ENCODE results near the gene TMEM271.

Gene TMEM271, protein sequence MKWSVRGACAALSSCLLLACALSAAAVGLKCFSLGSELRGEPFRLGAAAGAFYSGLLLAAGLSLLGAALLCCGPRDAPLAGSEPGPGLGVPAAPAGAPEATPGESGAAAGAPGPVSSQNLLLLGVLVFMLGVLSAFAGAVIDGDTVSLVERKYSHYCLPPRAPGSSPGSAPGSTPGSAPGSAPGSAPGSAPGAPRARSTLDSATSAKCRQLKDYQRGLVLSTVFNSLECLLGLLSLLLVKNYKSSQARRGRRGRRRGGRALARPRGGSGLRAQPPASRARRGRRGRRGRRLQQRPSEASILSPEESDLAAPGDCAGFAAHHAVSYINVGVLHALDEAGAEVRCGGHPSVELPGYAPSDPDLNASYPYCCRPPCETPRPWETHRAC

DNA sequence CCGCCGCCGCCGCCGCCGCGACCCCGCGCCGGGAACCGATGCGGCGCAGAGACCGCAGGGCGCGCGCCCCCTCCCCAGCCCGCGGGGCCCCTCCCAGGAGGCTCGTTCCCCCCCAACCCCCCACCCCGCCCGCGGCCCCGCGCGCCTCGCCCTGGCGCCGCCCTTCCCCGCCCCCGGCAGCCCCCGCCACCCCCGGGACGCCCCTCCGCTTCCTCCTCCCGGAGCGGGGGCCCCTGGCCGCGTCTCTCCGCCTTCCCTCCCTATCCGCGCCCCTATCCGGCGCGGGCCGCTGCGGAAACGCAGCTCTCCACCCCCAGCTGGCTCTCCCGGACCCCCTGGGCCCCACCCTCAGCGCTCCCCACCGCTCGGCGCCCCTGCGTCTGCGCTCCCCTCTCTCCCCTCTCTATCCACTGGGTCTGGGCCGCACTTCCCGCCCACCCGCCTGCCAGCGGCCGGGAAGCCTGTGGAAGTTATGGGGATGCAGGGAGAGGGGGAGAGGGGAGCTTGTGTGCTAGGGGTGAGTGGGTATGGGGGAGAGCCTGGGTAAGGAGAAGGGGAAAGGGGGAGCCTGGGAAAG is at the start of gene TMEM271:
TSS of gene TMEM271 (minus strand) at position 51 of the 577 bp plus-strand sequence. CDS start 233 bp downstream, outside the sequence.
- in situ Hi-C loops (cut with MboI; ENCODE audit: low sequenced_read_pairs), result no loop called here

DNA sequence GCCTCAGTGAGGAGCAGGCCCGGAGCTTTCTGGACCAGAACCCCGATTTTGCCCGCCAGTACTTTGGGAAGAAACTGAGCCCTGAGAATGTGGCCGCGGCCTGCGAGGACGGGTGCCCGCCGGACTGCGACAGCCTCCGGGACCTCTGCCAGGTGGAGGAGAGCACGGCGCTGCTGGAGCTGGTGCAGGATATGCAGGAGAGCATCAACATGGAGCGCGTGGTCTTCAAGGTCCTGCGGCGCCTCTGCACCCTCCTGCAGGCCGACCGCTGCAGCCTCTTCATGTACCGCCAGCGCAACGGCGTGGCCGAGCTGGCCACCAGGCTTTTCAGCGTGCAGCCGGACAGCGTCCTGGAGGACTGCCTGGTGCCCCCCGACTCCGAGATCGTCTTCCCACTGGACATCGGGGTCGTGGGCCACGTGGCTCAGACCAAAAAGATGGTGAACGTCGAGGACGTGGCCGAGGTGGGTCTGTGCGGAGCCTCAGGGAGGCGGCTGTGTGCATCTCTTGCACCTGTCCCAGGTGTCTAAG is 49.6 kb upstream of the TMEM271 start:
- in situ Hi-C loops (cut with MboI; ENCODE audit: low sequenced_read_pairs), result no loop called here

DNA sequence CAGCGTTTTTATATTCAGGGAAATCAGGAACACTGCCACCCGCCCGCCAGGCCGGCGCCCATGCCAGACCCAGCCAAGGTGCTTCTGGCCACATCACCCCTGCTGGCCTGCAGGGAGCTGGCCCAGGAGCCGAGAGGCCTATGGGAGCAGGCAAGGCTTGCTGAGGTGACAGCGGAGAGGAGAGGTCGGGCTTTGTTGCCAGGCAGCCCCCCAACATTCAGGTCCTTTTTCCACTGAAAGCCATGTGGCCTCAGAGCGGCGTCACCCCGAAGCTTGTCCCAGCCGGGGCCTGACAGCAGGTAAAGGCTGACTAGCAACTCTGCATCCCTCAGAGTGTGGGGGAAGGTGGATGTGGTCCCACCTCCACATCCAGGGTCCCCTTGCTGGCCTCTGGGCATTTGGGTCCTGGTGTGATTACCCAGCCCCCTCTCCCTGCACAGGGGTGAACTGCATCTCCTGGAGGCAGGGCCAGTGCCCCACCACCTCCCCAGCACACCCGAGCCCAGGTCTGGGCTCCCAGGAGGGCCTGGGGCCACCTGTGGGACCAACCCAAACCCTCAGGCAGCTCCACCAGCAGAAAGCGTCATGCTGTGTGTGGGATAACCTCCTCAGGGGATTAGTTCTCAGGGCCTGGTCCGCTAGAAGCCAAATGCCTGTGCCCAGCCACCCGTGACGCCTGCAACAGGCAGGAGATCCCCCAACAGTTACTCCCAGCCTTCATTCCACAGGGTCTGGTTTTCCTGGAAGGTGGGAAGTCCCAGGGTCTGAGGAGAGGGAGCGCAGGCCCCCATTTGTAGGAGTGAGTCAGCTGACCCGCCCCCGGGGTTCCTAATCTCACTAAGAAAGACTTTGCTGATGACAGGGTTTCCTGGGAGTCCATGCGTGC is 48.9 kb upstream of the TMEM271 start, which contains the start of gene PDE6B:
TSS of gene PDE6B (plus strand) at position 869 of the 886 bp plus-strand sequence. CDS start 54 bp downstream, outside the sequence.
- in situ Hi-C loops (cut with MboI; ENCODE audit: low sequenced_read_pairs), result no loop called here

DNA sequence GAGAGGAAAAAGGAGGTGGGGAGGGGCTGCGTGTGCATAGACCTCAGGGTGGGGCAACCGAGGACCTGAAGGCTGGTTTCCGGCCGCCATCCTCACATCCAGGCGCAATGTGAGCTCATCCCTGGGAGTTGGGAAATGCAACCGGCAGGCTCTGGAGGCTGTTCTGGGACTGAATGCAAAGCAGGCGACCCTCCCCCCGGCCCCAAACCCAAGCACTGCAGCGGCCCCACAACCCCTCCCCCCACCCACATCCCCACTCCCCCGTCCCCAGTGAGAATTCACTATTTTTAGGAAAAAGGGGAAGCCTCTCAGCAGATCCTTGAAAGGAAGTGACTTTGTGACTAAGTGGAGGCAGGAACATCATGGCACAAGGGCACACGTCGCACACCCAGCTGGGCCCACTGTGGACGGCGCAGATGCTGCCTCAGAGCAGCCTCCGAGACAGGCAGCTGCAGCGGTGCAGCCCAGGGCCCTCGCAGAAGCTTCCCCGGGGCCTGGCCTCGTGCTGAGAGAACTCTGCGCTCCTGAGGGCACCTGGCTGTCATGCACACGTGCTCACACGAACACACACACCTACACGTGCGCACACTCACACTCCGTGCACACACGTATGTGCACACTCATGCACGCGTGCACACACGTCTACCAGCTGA is 47.9 kb upstream of the TMEM271 start:
- in situ Hi-C loops (cut with MboI; ENCODE audit: low sequenced_read_pairs), result no loop called here

DNA sequence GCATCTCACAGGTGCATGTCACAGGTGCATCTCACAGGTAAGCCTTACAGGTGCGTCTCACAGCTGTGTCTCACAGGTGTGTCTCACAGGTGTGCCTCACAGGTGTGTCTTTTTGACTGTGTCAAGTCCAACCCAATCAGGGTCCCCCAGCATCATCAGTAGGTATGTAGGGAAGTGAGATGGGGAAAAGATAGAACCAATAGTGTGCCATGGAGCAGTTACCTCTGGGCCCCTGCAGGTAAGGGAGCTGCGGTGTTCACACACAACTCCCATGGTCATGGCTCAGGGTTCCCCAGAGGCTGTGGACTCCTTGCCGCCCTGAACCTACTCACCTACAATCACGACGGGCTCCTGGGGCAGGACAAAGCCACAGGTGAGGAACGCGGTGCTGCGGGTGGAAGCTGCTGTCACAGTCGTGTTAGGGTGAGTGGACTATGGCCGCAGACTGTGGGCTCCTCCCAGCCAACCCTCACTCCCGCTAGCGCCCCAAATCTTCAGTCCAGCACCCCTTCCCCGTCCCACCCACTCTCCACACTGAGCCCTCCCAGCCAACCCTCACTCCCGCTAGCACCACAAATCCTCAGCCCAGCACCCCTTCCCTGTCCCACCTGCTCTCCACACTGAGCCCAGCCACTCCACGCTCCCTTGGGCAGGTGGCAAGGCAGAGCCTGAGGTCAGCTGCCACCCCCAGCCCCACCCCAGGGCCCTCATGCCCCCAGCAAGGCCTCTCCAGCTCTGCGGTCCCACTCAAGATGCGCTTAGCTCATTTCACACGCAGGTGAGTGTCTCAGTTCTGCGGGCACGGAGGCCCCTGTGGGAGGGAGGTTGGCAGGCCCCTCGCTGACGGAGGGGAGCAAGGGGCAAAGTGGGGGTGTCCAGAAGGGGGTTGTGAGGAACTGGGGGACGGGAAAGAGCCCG is 47.2 kb upstream of the TMEM271 start:
- in situ Hi-C loops (cut with MboI; ENCODE audit: low sequenced_read_pairs), result no loop called here

DNA sequence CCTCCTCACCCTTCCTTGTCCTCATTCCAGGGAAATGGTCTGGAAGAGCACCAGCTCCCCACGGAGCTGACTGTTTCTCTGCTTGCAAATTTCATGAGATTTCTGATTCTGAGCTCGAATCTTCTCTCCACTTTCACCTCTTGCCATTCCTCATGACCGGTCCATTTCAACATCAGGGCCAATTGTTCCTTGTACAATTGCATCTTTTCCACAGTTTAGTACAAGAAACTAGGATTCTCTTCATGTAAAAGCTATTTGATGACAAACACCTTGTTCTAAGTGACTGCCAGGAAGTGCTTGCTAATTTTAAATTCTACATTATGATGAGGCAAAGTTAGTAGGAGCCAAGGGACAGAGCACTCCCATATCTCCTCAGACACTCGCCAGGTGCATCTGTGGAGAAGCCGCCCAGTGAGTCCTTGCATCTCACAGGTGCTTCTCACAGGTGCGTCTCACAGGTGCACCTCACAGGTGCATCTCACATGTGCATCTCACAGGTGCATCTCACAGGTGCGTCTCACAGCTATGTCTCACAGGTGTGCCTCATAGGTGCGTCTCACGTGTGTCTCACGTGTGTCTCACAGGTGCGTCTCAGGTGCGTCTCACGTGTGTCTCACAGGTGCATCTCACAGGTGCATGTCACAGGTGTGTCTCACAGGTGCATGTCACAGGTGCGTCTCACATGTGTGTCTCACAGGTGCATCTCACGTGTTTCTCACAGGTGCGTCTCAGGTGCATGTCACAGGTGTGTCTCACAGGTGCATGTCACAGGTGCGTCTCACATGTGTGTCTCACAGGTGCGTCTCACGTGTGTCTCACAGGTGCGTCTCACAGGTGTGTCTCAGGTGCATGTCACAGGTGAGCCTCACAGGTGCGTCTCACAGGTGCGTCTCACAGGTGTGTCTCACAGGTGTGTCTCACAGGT is 46.2 kb upstream of the TMEM271 start:
- in situ Hi-C loops (cut with MboI; ENCODE audit: low sequenced_read_pairs), result no loop called here

DNA sequence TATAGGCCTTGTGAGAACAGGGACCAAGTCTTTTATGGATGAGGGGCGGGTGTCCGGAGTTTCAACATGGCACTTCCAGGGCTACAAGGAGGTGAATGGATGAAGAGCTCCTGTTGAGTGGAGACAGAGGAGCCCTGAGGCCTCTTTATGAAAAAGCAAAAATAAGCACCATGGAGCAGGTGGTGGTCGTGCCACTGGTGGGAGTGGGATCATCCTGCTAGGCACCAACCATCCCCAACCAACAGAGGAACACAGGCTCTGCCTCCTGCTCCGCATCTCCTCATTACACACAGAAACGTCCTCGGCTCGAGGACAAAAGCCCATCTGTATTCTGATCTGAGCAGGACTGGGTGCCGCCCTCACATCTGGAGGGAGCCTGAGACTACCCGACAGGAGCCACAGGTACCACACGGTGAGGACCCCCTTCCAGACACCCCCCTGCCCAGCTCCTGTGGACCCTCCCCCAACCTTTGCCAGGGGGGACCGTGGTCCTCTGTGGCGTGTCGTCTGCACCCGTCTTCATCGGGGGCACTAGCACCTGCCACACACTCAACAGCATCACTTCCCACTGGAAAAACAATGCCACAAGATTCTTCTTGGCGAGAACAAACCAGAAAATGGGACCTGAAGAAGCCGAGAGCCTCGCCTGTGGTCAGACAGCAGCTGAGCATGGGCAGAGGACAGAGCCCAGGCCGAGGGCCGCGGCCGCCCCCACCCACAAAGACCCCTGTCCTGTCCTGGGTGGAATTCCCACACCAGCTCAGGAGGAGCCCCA is 45.4 kb upstream of the TMEM271 start:
- in situ Hi-C loops (cut with MboI; ENCODE audit: low sequenced_read_pairs), result no loop called here

DNA sequence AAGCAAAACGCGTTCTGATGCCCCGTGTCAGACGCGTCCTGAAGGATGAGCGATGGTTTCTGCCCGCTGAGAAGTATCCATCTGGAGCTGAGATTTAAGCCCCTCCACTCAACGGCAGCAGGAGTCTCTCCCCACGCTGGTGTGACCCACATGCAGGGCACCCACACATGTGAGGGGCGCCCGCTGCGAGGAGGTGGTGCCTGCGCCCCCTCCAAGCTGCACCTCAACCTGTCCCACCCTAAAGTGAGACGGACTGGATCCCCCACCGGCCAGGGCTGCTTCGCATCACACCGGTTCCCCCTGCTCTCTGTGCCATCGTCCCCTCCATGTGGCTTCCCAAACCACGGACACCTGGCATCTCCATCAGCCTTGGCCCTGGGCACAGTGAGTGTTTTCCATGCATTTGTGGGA is 44.8 kb upstream of the TMEM271 start:
- in situ Hi-C loops (cut with MboI; ENCODE audit: low sequenced_read_pairs), result no loop called here

DNA sequence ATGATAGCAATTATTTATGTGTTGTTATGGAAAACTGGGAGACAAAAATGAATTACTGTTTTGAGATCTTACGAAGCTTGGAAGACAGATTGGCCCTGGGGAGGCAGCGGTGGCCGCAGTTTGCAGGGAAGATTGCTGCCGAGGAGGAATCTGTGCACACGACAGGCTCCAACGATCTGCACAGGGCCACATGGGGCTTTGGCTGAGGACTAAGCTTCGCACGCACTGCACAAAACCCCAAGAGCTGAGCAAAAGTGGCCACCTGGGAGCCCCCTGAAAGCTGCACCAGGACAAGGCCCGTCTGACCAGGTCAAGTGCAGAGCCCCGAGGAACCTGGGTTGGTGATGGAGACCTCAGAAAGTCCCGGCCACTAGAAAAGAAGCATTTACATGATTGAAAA is 44.1 kb upstream of the TMEM271 start:
- in situ Hi-C loops (cut with MboI; ENCODE audit: low sequenced_read_pairs), result no loop called here

DNA sequence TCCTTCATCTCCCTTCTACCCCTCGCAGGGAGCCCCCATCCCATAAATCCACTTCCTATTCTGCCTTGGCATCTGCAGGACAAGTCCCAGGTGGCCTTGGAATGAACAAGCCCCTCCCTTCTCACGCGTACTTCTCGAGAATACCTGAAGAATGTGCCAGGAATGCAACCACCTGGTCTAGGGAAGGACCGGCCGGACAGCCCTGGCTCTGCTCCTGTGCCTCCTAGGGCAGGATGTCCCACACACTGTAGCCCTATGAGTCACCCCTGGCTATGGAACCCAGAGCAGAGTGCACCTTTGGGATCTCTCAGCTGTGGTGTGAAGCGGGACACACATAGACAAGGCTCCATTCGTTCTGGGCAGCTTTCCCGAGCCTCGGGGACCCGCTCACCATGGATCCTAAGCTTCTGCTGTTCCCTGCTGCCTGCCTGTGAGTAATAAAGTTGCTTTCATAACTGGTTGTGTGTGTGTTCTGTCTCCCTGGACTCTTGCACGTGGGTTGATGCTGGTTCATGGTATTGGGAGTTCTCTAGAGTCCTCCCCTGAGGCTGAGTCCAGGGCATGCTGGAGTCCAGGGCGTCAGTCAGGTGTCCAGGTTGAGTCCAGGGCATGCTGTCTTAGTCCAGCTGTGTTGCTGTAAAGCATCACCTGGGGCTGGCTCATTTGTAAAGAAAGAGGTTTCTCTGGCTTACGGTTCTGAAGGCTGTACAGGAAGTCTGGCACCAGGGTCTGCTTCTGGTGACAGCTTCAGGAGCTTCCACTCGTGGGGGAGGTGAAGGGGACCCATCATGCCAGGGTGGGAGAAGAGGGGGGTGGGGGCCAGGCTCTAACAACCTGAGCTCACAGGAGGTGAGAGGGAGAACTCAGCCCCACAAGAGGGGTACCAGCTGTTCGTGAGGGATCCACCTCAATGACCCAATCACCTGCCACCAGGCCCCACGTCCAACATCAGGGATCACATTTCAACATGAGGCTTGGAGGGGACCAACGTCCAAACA is 41.8 kb upstream of the TMEM271 start:
- in situ Hi-C loops (cut with MboI; ENCODE audit: low sequenced_read_pairs), result no loop called here

DNA sequence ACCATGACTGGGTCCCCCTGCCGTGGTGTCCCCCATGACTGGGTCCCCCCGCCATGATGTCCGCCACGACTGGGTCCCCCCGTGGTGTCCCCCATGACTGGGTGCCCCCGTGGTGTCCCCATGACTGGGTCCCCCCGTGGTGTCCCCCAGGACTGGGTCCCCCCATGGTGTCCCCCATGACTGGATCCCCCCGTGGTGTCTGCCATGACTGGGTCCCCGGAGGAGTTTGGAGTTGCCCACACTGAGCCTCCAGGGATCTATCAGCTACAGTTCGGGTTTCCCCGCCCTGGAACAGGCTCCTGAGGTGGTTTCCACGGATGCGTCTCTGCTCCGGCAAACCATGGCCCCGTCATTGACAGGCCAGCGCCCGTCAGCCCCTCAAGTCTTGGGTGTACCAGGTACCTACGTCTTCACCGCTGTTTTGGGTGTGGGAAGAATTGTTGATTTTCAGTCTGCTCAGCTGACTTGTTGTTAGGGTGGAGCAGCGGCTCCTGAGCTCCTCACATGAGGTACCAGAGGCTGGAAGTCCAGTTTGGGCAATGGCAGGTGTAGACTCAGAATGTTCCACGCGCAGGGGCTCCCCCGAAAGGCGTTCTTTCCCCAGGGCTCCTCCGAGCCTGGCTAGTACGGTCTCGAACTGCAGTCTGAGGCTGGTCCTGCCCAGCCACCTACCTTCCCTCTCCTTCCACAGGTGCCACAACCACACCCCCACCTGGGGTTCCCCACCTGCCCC is 41.0 kb upstream of the TMEM271 start:
- in situ Hi-C loops (cut with MboI; ENCODE audit: low sequenced_read_pairs), result no loop called here

DNA sequence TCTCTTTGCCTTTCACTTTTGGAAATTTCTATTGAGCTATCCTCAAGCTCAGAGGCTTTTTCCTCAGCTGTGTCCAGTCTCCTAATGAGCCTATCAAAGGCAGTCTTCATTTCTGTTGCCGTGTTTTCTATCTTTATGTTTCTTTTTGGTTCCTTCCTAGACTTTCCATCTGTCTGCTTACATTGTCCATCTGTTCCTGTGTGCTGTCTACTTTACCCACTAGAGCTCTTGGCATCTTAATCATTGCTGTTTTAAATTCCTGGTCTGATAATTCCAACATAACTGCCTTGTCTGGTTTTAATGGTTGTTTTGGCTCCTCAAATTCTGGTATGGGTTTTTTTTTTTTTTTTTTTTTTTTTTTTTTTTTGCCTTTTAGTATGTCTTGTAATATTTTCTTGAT is 40.0 kb upstream of the TMEM271 start:
- in situ Hi-C loops (cut with MboI; ENCODE audit: low sequenced_read_pairs), result no loop called here

DNA sequence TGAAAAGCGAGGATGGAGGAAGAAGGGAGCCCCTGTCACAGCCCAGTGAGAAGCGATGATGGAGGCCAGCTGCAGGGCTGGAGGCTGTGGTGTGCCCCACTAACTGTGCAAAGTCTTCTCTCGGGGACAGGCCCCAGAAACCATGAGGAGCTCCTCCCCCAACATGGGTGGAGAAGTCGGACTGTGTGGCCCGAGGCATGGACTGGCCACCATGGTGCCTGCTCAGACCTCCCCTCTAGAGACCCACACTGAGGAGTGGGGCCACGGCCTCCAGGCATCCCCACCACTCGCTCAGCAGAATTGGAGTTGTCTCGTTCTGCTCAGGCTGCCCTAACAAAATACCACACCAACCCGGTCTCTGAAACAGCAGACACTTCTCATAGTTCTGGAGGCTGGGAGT is 37.0 kb upstream of the TMEM271 start:
- in situ Hi-C loops (cut with MboI; ENCODE audit: low sequenced_read_pairs), result no loop called here

DNA sequence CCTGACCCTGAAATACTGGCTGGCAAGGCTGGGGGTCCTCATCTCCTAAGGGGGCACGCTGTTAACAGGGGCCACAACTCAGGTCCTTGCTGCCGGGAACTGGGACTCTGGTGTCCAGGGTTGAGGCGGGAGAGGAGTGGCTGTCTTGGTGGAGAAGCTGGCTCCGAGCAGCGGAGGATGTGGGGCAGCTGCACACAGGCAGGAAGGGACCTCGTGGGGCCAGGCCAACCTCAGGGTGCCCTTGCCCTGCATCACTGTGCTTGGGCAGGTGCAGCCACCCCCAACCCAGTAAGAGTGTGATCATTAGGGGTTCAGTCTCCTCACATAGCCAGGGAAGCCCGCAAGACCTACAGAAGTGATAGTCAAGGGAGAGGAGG is 36.6 kb upstream of the TMEM271 start:
- in situ Hi-C loops (cut with MboI; ENCODE audit: low sequenced_read_pairs), result no loop called here

DNA sequence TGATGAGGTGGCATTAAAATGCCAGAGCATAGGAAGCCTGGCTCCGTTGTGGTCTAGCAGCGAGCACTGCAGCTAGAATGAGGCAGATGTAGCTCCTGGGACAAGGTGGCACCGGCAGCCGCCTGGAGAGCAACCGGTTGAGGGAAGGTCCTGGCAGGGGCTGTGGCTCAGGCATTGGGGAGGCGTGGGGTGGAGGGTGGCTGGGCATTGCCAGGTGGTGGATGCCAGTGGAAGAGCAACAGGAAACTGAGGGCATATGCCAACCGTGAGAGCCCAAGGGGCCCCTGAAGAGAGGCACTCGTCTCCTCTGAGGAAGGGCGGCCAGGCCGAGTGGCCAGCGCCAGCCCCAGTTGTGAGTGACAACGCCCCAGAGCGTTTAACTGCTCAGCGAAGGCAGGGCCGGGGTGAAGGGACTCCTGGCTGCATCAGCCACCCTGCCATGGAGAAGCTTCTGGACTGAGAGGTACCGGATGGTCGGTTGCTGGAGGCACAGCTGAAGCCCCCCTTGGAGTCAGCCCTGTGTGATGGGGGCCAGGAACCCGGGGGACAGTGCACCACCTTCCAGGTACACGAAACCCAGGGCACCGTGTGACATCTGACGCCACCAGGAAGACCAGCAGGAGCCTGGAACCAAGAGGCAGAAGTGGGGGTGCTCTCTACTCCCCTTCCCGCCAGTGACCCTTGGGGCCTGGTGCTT is 36.1 kb upstream of the TMEM271 start:
- in situ Hi-C loops (cut with MboI; ENCODE audit: low sequenced_read_pairs), result no loop called here

Data from HL-60/S4 treated with retinoic acid at 250 ng/mL for 4 days and 3 days (cell line).